SIG-M5 treated with dmso at 0.1 percent for 504 hours (cell line): Measurements from ENCODE around the gene SNED1.

Experiments used
- DNase-seq: peaks from one replicate; lab custom pipeline; 2025; ENCODE audit not compliant: unreplicated experiment; lab: John Stamatoyannopoulos, UW

SNED1 gene

GRCh38 chr2:241142063-241142462, 143.6 kb downstream of the SNED1 start:
- no peak for DNase-seq

GRCh38 chr2:241142593-241142992, 144.2 kb downstream of the SNED1 start:
- no peak for DNase-seq
